Stimulated activated naive CD8-positive, alpha-beta T cell treated with anti-CD3 and anti-CD28 coated beads, Interleukin-15, Interleukin-2, amounts not matched to agents 100 U/mL and 50 U/mL, for 24 hours (primary cell): ENCODE measurements around the gene SLC5A10.

Experiments used
- ATAC-seq: fragments of 150-1000 bp; cut with Tn5 transposase; one replicate; pipeline ENCODE4 v1.10.0; 2021
- DNase-seq: peaks from one replicate; pipeline ENCODE4 v3.0.0; 2021

The SLC5A10 gene

GRCh38 chr17:18985475-18985874 lies 33.5 kb downstream of the SLC5A10 start:
- no peak for ATAC-seq
- no peak for DNase-seq

DNA sequence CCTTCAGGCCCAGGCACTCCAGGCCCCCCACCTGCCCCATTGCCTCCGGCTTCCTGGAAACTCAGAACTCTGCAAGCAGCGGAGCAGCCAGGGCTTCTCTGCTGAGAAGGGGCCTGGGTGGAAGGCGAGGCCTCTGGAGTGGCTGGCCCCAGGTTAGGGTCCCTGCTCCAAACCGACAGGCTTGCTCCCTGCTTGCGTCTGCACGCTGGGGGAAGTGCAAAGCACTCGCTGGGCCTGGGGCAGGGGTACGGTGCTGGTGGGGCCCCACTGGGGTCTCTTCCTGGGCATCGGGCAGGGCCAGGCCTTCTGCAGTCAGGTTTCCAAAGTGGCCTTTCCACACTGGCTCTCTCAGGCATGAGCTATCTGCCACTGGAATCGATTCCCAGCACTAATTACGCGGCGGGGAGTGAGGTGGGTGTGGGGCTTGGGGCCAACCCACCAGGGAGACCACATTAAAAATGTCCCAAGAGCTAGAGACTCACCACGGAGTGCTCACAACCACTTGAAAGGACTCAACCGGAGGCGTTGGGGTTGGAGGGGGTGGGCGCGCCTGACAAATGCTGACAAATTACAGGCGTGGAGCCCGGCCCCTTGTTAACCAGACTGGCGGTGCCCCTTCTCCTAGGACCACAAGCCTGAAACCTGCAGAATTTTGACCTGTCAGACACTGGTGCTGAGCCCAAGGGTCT lies 34.7 kb downstream of the SLC5A10 start:
- peak; percentile 35 for DNase-seq
- no peak for ATAC-seq

GRCh38 chr17:18987230-18987610 lies 35.3 kb downstream of the SLC5A10 start:
- no peak for ATAC-seq
- no peak for DNase-seq

GRCh38 chr17:18987862-18988545 lies 36.0 kb downstream of the SLC5A10 start:
- no peak for ATAC-seq
- no peak for DNase-seq

DNA sequence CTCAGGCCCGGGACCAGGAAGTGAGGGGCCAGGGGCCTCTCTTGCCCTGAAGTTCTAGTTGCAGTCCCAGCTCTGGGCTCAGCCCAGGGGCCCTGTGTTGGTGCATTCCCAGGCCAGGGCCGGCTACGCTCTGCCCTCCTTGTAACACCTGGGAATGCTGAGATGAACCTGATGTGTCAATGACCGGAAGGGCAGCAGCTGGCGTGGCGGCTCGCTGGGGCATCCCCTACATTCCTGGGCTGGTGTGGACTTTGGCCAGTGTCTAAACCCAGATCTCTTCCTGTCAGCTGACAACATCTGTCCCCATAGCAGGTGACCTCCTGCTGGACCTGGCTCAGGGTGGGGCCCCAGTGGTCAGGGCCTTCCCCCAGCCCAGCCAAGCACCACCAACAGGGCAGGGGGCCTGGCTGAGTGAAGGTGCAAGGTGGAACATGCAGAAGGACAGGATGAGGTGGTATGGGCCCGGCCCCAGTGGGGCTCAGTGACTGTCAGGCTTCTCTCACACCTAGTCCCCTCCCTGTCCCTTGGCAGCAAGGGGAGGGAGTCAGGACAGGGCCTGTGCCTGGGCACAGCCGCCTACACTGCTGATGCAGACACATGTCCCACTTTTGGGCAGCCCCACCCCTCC lies 36.7 kb downstream of the SLC5A10 start:
- ATAC-seq (no peak), DNase-seq (no peak)

DNA sequence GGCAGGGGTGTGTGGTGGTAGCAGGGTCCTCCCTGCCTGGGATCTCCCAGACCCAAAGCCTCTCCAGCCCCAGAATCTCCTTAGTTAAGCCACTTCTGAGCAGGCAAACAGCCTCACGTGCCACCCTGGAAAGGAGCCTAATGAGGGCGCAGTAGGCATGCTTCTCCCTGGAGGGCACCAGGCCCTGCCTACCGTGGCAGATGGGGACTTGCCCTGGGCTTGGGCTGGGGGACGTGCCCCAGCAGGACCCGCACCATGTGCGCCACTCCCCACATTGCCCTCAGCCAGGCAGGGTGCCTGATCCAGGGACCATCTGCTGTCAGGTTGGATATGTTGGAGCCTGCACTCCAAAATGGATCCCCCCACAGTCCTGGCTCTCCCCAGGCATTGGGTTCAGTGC lies 38.4 kb downstream of the SLC5A10 start:
- ATAC-seq (no peak), DNase-seq (no peak)

- no peak for DNase-seq
- no peak for ATAC-seq
These were observed 39.8 kb downstream of the SLC5A10 start for GRCh38 chr17:18991531-18992315.

DNA sequence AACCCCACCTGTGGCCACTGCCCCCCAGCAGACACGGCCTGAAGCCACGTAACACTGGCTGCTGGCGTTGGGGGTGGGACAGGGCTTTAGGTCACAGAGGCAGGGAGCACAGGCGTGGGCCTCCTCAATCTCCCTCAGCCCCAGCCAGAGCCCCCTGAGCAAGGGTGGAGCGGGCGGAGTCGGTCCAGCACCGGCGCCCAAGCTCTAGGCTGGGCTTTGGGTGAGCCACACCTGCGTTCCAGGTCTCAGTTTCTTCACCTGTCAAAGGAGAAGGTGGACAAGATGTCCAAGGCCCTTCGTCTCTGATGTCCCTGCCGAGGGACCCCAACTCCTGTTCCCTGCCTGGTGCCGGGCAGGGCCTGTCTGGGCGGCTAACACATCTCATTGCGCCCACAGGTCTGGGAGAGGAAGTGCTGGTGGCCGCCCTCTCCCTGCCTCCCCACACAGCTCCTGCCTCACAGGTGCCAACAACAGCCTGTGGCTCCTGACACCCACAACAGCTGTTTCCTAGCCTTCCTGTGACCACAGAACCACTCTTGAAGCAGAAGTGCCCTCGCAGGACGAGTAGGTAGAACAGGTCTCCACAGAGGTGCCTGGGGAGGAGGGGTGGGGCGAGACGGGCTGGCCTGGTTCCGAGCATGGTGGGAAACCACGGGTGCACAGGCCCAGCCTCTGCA lies 40.6 kb downstream of the SLC5A10 start:
- ATAC-seq: peak; percentile 41

GRCh38 chr17:18993905-18994526 lies 42.1 kb downstream of the SLC5A10 start:
- no peak for DNase-seq
- no peak for ATAC-seq

More for the DNA sequence above, 40.6 kb downstream of the SLC5A10 start:
- peak; percentile 15 for DNase-seq

GRCh38 chr17:18994631-18995030 lies 42.7 kb downstream of the SLC5A10 start:
- DNase-seq (no peak), ATAC-seq (no peak)

DNA sequence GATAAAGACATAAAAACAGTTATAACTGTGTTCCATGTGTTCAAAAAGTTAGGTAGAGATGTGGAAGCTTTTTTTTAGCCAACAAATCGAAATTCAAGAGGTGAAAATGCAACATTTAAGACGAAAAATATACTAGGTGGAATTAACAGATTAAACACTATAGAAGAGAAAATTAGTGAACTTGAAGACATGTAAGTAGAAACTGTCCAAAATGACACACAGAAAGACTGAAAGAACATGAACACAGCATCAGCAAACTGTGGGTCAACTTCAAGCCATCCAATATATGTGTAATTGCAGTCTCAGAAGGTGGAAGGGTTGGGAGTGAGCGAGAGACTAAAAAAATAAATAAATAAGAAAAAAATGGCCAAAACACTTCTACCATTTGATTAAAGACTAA lies 43.3 kb downstream of the SLC5A10 start:
- no peak for ATAC-seq
- DNase-seq: no peak

DNA sequence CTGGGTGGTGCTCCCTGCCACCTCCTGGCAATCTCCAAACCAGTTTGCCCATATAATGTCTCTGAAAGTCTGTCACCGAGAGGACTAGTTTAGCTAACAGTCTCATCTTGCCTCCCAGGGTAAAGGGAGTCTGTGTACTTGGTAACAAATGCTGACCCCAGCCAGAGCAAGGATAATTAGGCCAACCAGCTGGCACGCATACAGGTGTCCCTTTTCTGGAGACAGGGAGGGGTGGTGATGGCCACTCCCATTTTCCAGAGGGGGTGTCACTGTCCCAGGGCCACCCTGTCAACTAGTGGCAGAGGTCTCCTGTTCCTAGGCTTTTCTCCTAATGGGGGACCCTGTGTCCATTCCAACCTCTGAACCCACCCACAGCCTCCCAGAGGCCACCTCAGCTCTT lies 44.5 kb downstream of the SLC5A10 start:
- DNase-seq: no peak
- ATAC-seq: no peak

- ATAC-seq: no peak
These were observed 45.8 kb downstream of the SLC5A10 start for GRCh38 chr17:18997650-18998196.

GRCh38 chr17:18999394-18999793 lies 47.4 kb downstream of the SLC5A10 start:
- ATAC-seq: no peak
- no peak for DNase-seq

More at GRCh38 chr17:18997650-18998196, 45.8 kb downstream of the SLC5A10 start:
- no peak for DNase-seq

- no peak for ATAC-seq
These were observed 47.9 kb downstream of the SLC5A10 start for GRCh38 chr17:18999911-19000310.

GRCh38 chr17:19000531-19001325 lies 48.8 kb downstream of the SLC5A10 start:
- ATAC-seq (no peak), DNase-seq (no peak)

More at GRCh38 chr17:18999911-19000310, 47.9 kb downstream of the SLC5A10 start:
- no peak for DNase-seq

DNA sequence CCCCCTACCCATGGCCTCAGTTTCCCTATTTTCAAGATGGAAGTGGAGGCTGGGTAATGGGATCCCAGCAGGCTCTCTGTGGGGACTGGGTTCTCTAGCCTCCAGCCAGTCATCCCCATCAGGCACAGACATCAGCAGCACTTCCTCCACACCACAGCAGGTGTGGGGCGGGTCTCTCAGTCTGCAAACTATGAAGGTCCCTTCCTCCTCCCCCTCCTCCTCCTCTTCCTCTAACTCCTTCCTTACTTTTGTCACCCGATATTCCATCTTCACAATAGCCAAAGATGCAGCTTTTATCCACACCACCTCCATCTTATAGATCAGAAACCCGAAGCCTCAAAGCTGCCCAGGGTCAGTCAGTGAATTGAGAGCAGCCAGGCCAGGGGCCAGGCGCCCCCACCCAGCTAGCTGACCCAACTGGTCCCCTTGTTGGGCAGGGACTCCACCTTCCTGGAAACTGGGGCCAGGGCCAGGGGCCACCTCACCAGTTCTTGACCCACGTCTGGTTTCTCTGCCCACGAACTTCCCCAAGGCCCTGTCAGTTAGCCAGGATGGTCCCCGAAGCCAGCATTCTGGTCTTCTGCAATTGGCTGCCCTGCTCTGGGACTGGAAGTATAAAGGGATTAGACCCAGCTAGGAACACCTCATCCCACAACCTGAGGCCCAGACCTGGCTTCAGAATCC lies 50.1 kb downstream of the SLC5A10 start:
- DNase-seq: no peak

DNA sequence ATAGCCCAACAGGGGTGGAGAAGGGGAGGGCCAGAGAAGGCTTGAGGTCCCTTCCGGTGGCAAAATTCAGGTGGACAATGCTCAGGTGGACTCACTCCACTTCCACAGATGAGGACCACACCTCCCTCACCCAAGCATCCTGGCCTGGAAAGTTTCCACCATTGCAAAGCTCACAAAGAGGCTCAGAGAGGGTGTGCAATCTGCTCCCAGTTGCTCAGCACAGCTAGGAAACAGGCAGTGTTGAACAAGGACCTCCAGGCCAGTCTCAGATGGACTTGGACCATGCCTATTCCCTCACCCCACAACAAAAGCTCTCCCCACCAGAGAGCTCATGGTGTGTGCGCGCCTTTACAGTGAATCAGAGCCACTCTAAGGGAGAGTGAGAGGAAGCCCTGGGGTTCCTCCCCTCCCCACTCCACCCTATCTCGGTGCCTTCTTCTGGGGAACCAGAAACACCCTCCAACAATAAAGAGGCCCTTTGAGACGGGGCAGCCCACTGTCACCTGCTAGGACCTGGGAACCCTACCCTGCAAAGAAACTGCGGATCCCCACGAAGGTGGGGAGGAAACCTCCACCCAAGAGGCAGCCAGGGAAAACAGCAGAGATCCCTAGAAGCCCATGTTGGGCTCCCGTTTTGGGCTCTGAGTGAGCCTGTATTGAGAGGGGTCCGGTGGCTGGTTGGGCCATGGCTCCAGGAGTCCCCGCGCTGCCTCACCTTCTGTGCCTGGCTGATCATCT lies 51.0 kb downstream of the SLC5A10 start:
- no peak for DNase-seq
- peak; percentile 25 for ATAC-seq

More for the DNA sequence above, 50.1 kb downstream of the SLC5A10 start:
- no peak for ATAC-seq
